ENCODE results near the gene OSBPL9.
"Not testable (repeated sequence)": the region's sequence is repeated elsewhere in the genome, so short reads cannot be mapped to it uniquely, and the experiment has no call there.

The OSBPL9 gene

GRCh38 chr1:51664421-51665240 lies 47.7 kb downstream of the OSBPL9 start:
- DNase-seq (ENCODE audit: low read depth): no peak

GRCh38 chr1:51666478-51666877 lies 49.6 kb downstream of the OSBPL9 start:
- no peak for DNase-seq (ENCODE audit: low read depth)

GRCh38 chr1:51667561-51667960 lies 50.7 kb downstream of the OSBPL9 start:
- no peak for DNase-seq (ENCODE audit: low read depth)

- DNase-seq (ENCODE audit: low read depth): no peak
Observed at GRCh38 chr1:51669272-51669671, 52.4 kb downstream of the OSBPL9 start.

GRCh38 chr1:51669816-51670215 lies 52.9 kb downstream of the OSBPL9 start:
- DNase-seq (ENCODE audit: low read depth): no peak

- DNase-seq (ENCODE audit: low read depth): no peak
Observed at GRCh38 chr1:51671527-51672325, 54.8 kb downstream of the OSBPL9 start.

GRCh38 chr1:51673279-51673678 lies 56.4 kb downstream of the OSBPL9 start:
- no peak for DNase-seq (ENCODE audit: low read depth)

GRCh38 chr1:51675177-51675780 lies 58.4 kb downstream of the OSBPL9 start:
- DNase-seq (ENCODE audit: low read depth): no peak

- no peak for DNase-seq (ENCODE audit: low read depth)
Observed at GRCh38 chr1:51679435-51679834, 62.5 kb downstream of the OSBPL9 start.

GRCh38 chr1:51684776-51685175 lies 67.9 kb downstream of the OSBPL9 start:
- DNase-seq (ENCODE audit: low read depth): no peak

- no peak for DNase-seq (ENCODE audit: low read depth)
Observed at GRCh38 chr1:51686450-51686849, 69.6 kb downstream of the OSBPL9 start.

- DNase-seq (ENCODE audit: low read depth): no peak
Observed at GRCh38 chr1:51689075-51689440, 72.2 kb downstream of the OSBPL9 start.

- DNase-seq (ENCODE audit: low read depth): no peak
Observed at GRCh38 chr1:51689643-51690042, 72.8 kb downstream of the OSBPL9 start.

- DNase-seq (ENCODE audit: low read depth): no peak
Observed at GRCh38 chr1:51690285-51690961, 73.5 kb downstream of the OSBPL9 start.

- DNase-seq (ENCODE audit: low read depth): no peak
Observed at GRCh38 chr1:51691920-51692319, 75.0 kb downstream of the OSBPL9 start.

GRCh38 chr1:51693419-51694155 lies 76.7 kb downstream of the OSBPL9 start:
- no peak for DNase-seq (ENCODE audit: low read depth)

GRCh38 chr1:51697166-51697565 lies 80.3 kb downstream of the OSBPL9 start:
- DNase-seq (ENCODE audit: low read depth): no peak

- no peak for DNase-seq (ENCODE audit: low read depth)
Observed at GRCh38 chr1:51699391-51699790, 82.5 kb downstream of the OSBPL9 start.

GRCh38 chr1:51701782-51702181 lies 84.9 kb downstream of the OSBPL9 start:
- DNase-seq (ENCODE audit: low read depth): not testable (repeated sequence)

GRCh38 chr1:51702220-51702619 lies 85.3 kb downstream of the OSBPL9 start:
- DNase-seq (ENCODE audit: low read depth): not testable (repeated sequence)

- DNase-seq (ENCODE audit: low read depth): no peak
Observed at GRCh38 chr1:51705035-51705434, 88.1 kb downstream of the OSBPL9 start.
